ENCODE data around the gene ACAP3. TPM values are rescaled to one million over a fixed set of nuclear protein-coding genes. Genes with fewer than 3 reads are reported as not detected.

The ACAP3 gene
- total RNA-seq, 1 donor from 2014 or later: 93.9 TPM

DNA sequence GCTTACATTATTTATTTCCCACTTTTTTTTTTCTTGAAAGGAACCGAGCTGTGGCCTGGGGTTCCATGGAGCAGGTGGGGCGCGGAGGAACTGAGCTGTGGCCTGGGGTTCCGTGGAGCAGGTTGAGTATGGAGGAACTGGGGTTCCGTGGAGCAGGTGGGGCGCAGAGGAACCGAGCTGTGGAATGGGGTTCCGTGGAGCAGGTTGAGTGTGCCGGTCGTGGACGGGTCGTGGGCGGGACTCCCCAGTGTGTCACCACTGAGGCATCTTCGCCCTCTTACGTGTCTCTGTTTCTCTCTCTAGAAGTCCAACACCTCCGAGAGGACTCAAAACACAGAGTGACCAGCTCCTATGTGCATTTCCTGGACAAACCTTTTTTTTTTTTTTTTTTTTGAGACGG, 28.7 kb downstream of the ACAP3 start:
- no peaks in the 10 kb centered on the region for H3K27me3 Mint-ChIP-seq
- no peak for DNase-seq (ENCODE audit: extremely low spot score, unreplicated experiment)
- TF ChIP-seq CTCF (conservative IDR thresholded peaks at IDR 0.05): no peak
- H3K4me1 Mint-ChIP-seq (ENCODE audit: unreplicated experiment): no peaks in the 10 kb centered on the region
- H3K9me3 Mint-ChIP-seq: no peaks in the 10 kb centered on the region
- H3K27ac Mint-ChIP-seq: no peak overlapping the region
- H3K36me3 Mint-ChIP-seq: no peaks in the 10 kb centered on the region
- no peak overlapping the region for H3K4me3 Mint-ChIP-seq

DNA sequence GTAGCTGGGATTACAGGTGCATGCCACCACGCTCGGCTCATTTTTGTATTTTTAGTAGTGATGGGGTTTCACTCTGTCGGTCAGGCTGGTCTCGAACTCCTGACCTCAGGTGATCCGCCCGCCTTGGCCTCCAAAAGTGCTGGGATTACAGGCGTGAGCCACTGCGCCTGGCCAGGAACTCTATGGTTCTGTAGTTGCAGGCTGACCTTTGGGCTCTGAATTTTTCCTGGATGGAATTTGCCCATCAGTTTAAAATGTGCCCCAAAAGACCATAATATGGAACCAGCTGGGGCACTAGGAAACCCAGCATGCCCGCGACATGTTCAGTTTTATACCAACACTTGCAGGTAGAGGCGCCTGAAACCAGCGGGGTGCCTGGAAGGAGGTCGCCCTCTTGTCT, 29.1 kb downstream of the ACAP3 start:
- no peaks in the 10 kb centered on the region for H3K4me1 Mint-ChIP-seq (ENCODE audit: unreplicated experiment)
- no peak overlapping the region for H3K4me3 Mint-ChIP-seq
- no peak for TF ChIP-seq CTCF (conservative IDR thresholded peaks at IDR 0.05)
- no peaks in the 10 kb centered on the region for H3K36me3 Mint-ChIP-seq
- H3K27me3 Mint-ChIP-seq: no peaks in the 10 kb centered on the region
- H3K27ac Mint-ChIP-seq: no peak overlapping the region
- no peaks in the 10 kb centered on the region for H3K9me3 Mint-ChIP-seq
- no peak for DNase-seq (ENCODE audit: extremely low spot score, unreplicated experiment)

- Mint-ChIP-seq H3K9me3 (no peaks in the 10 kb centered on the region), H3K4me3 (peak overlapping the region; percentile 67), H3K27me3 (no peaks in the 10 kb centered on the region), H3K27ac (peak overlapping the region; percentile 7), H3K36me3 (no peaks in the 10 kb centered on the region), H3K4me1 (ENCODE audit: unreplicated experiment) (peaks cover 14% of the 10 kb centered on the region)
- TF ChIP-seq CTCF (conservative IDR thresholded peaks at IDR 0.05): no peak
- DNase-seq (ENCODE audit: extremely low spot score, unreplicated experiment): no peak
Observed at GRCh38 chr1:1275836-1276235, 31.9 kb downstream of the ACAP3 start.

GRCh38 chr1:1274931-1275431, 32.7 kb downstream of the ACAP3 start:
- Mint-ChIP-seq H3K4me1 (ENCODE audit: unreplicated experiment) (peaks cover 22% of the 10 kb centered on the region), H3K27ac (peak overlapping the region; percentile 64), H3K36me3 (peaks cover 2% of the 10 kb centered on the region), H3K9me3 (no peaks in the 10 kb centered on the region), H3K4me3 (peak overlapping the region; percentile 80), H3K27me3 (no peaks in the 10 kb centered on the region)
- TF ChIP-seq CTCF (conservative IDR thresholded peaks at IDR 0.05): no peak
- DNase-seq (ENCODE audit: extremely low spot score, unreplicated experiment): no peak

DNA sequence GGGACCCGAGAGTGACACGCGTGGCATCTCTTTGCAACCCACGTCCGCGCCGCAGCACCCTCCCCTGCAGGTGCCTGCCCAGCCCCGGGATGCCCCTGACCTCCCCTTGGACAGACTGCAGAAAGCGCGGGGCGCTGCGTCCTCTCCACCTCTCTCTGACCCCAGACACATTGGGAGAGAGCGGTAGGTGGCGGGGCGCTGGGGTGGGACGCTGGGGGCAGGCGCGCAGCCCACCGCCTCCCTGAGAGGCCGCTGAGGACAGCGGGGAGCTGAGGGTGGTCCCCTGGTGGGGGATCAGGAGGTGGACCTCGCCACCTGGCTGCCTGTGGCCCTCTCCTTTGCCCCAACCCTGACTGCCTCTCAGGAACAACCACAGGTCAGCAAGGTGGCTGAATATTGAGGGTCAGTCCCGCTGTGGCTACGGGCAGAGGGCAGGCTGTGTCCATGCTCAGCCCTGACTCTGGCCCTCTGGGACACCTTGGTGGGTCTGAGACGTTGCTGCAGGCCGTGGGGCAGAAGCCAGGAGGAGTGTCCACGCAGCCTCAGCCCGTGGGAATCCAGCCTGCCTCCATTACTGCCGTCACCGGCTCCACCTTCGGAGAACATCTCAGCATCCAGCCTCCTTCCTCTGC, 33.3 kb downstream of the ACAP3 start:
- TF ChIP-seq CTCF (conservative IDR thresholded peaks at IDR 0.05): no peak
- H3K27ac Mint-ChIP-seq: peak overlapping the region; percentile 64
- no peak for DNase-seq (ENCODE audit: extremely low spot score, unreplicated experiment)
- H3K4me1 Mint-ChIP-seq (ENCODE audit: unreplicated experiment): peaks cover 26% of the 10 kb centered on the region
- H3K27me3 Mint-ChIP-seq: no peaks in the 10 kb centered on the region
- no peaks in the 10 kb centered on the region for H3K9me3 Mint-ChIP-seq
- H3K36me3 Mint-ChIP-seq: peaks cover 5% of the 10 kb centered on the region
- H3K4me3 Mint-ChIP-seq: peak overlapping the region; percentile 80
